Mammary epithelial cell (primary cell): Measurements from ENCODE around the gene PRDX6.

ENCODE experiments used
- CTCF ChIP-seq, 2 donors: IDR thresholded peaks in 1 of 2; conservative IDR thresholded peaks in 1 of 2; 2 replicates each; pipeline ENCODE4 v1.5.1; 2011 to 2012; ENCODE audit warnings: inconsistent platforms in 2 of 2, low read length in 2 of 2, mild to moderate bottlenecking in 2 of 2, control low read depth in 1 of 2, low read depth in 1 of 2; ENCODE audit not compliant: insufficient read depth in 1 of 2; ENCODE audit errors: extremely low read depth in 1 of 2
- EZH2 ChIP-seq: IDR thresholded peaks from 2 replicates; pipeline ENCODE4 v1.6.1; 2012; ENCODE audit warnings: low read length, inconsistent platforms, borderline replicate concordance

- TF ChIP-seq CTCF (conservative IDR thresholded peaks at IDR 0.05 in 1 of 2, IDR thresholded peaks at IDR 0.05 in 1 of 2; ENCODE audit: extremely low read depth in 1 of 2, insufficient read depth in 1 of 2, low read depth in 1 of 2, low read length in 2 of 2) (no peak), EZH2 (no peak)
Measured at GRCh38 chr1:173440430-173440829, 36.7 kb upstream of the PRDX6 start.
